ENCODE data around the gene STK17A. TPM values are rescaled to one million over a fixed set of nuclear protein-coding genes. Genes with fewer than 3 reads are reported as not detected.
"Not testable (repeated sequence)": the region's sequence is repeated elsewhere in the genome, so short reads cannot be mapped to it uniquely, and the experiment has no call there.

Gene STK17A
- total and polyA plus RNA-seq, 2 donors = 64.3 to 74.0 TPM

GRCh38 chr7:43575506-43575905 lies 7.4 kb upstream of the STK17A start:
- no peak for DNase-seq (ENCODE audit: low read depth in 6 of 9, low spot score in 9 of 9)
- WGBS = 96% methylated on average over 6 of the region's 6 CpGs
- H3K27me3 ChIP-seq (ENCODE audit: control insufficient read depth in 2 of 2, insufficient read depth in 1 of 2, low read length in 1 of 2) = no peaks in the 10 kb centered on the region
- H3K27ac ChIP-seq (ENCODE audit: low read depth in 1 of 2, low read length in 1 of 2) = no peak overlapping the region
- H3K4me1 ChIP-seq (ENCODE audit: control insufficient read depth in 2 of 2, insufficient read depth in 2 of 2, low read length in 2 of 2) = peaks cover 4 to 5% of the 10 kb centered on the region in 2 donors
- no peak overlapping the region for H3K4me3 ChIP-seq (ENCODE audit: low read length in 2 of 2)
- H3K9me3 ChIP-seq (ENCODE audit: control insufficient read depth in 2 of 2, insufficient read depth in 1 of 2, low read length in 1 of 2) = no peaks in the 10 kb centered on the region
- no peaks in the 10 kb centered on the region for H3K36me3 ChIP-seq (ENCODE audit: control insufficient read depth in 2 of 2, insufficient read depth in 2 of 2, low read length in 1 of 2)

GRCh38 chr7:43576241-43576640 lies 6.7 kb upstream of the STK17A start:
- Histone ChIP-seq H3K4me1 (ENCODE audit: control insufficient read depth in 2 of 2, insufficient read depth in 2 of 2, low read length in 2 of 2) (peaks cover 4 to 5% of the 10 kb centered on the region in 2 donors), H3K27me3 (ENCODE audit: control insufficient read depth in 2 of 2, insufficient read depth in 1 of 2, low read length in 1 of 2) (no peaks in the 10 kb centered on the region), H3K4me3 (ENCODE audit: low read length in 2 of 2) (no peak overlapping the region), H3K27ac (ENCODE audit: low read depth in 1 of 2, low read length in 1 of 2) (no peak overlapping the region), H3K9me3 (ENCODE audit: control insufficient read depth in 2 of 2, insufficient read depth in 1 of 2, low read length in 1 of 2) (no peaks in the 10 kb centered on the region), H3K36me3 (ENCODE audit: control insufficient read depth in 2 of 2, insufficient read depth in 2 of 2, low read length in 1 of 2) (no peaks in the 10 kb centered on the region)
- no peak for DNase-seq (ENCODE audit: low read depth in 6 of 9, low spot score in 9 of 9)
- WGBS = 97% methylated on average over 3 of the region's 3 CpGs

GRCh38 chr7:43577485-43577951 lies 5.4 kb upstream of the STK17A start:
- DNase-seq (ENCODE audit: low read depth in 6 of 9, low spot score in 9 of 9) = no peak
- no peak overlapping the region for H3K27ac ChIP-seq (ENCODE audit: low read depth in 1 of 2, low read length in 1 of 2)
- no peak overlapping the region for H3K4me3 ChIP-seq (ENCODE audit: low read length in 2 of 2)
- H3K27me3 ChIP-seq (ENCODE audit: control insufficient read depth in 2 of 2, insufficient read depth in 1 of 2, low read length in 1 of 2) = no peaks in the 10 kb centered on the region
- H3K36me3 ChIP-seq (ENCODE audit: control insufficient read depth in 2 of 2, insufficient read depth in 2 of 2, low read length in 1 of 2) = no peaks in the 10 kb centered on the region
- 36% methylated on average over 6 of the region's 6 CpGs for WGBS
- no peaks in the 10 kb centered on the region for H3K9me3 ChIP-seq (ENCODE audit: control insufficient read depth in 2 of 2, insufficient read depth in 1 of 2, low read length in 1 of 2)
- H3K4me1 ChIP-seq (ENCODE audit: control insufficient read depth in 2 of 2, insufficient read depth in 2 of 2, low read length in 2 of 2) = peaks cover 4 to 8% of the 10 kb centered on the region in 2 donors

GRCh38 chr7:43583424-43584194 lies 701 bp downstream of the STK17A start:
- peak in 8 of 9 donors; percentile 48 to 85 (median 62) for DNase-seq (ENCODE audit: low read depth in 6 of 9, low spot score in 9 of 9)
- WGBS = under 1% methylated on average over 66 of the region's 66 CpGs
- Histone ChIP-seq H3K9me3 (ENCODE audit: control insufficient read depth in 2 of 2, insufficient read depth in 1 of 2, low read length in 1 of 2) (no peaks in the 10 kb centered on the region), H3K27ac (ENCODE audit: low read depth in 1 of 2, low read length in 1 of 2) (peak overlapping the region; percentile 93 to 97), H3K36me3 (ENCODE audit: control insufficient read depth in 2 of 2, insufficient read depth in 2 of 2, low read length in 1 of 2) (no peaks in the 10 kb centered on the region), H3K4me1 (ENCODE audit: control insufficient read depth in 2 of 2, insufficient read depth in 2 of 2, low read length in 2 of 2) (peaks cover 6 to 14% of the 10 kb centered on the region in 2 donors), H3K27me3 (ENCODE audit: control insufficient read depth in 2 of 2, insufficient read depth in 1 of 2, low read length in 1 of 2) (no peaks in the 10 kb centered on the region), H3K4me3 (ENCODE audit: low read length in 2 of 2) (peak overlapping the region; percentile 81 to 85)

- H3K27ac ChIP-seq (ENCODE audit: low read depth in 1 of 2, low read length in 1 of 2) = peak overlapping the region; percentile 93 to 97
- 13% methylated on average over 8 of the region's 8 CpGs for WGBS
- DNase-seq (ENCODE audit: low read depth in 6 of 9, low spot score in 9 of 9) = peak in 3 of 9 donors; percentile 15 to 37 (median 36)
- no peaks in the 10 kb centered on the region for H3K27me3 ChIP-seq (ENCODE audit: control insufficient read depth in 2 of 2, insufficient read depth in 1 of 2, low read length in 1 of 2)
- peaks cover 6 to 14% of the 10 kb centered on the region in 2 donors for H3K4me1 ChIP-seq (ENCODE audit: control insufficient read depth in 2 of 2, insufficient read depth in 2 of 2, low read length in 2 of 2)
- peak overlapping the region; percentile 81 to 85 for H3K4me3 ChIP-seq (ENCODE audit: low read length in 2 of 2)
- no peaks in the 10 kb centered on the region for H3K36me3 ChIP-seq (ENCODE audit: control insufficient read depth in 2 of 2, insufficient read depth in 2 of 2, low read length in 1 of 2)
- H3K9me3 ChIP-seq (ENCODE audit: control insufficient read depth in 2 of 2, insufficient read depth in 1 of 2, low read length in 1 of 2) = no peaks in the 10 kb centered on the region
Measured at GRCh38 chr7:43584195-43584586, 1.3 kb downstream of the STK17A start.

- not testable (repeated sequence) for DNase-seq (ENCODE audit: low read depth in 6 of 9, low spot score in 9 of 9); H3K36me3 ChIP-seq (ENCODE audit: control insufficient read depth in 2 of 2, insufficient read depth in 2 of 2, low read length in 1 of 2); H3K9me3 ChIP-seq (ENCODE audit: control insufficient read depth in 2 of 2, insufficient read depth in 1 of 2, low read length in 1 of 2); H3K27me3 ChIP-seq (ENCODE audit: control insufficient read depth in 2 of 2, insufficient read depth in 1 of 2, low read length in 1 of 2)
- H3K4me1 ChIP-seq (ENCODE audit: control insufficient read depth in 2 of 2, insufficient read depth in 2 of 2, low read length in 2 of 2) = peaks cover 6 to 14% of the 10 kb centered on the region in 2 donors
- 85% methylated on average over 11 of the region's 11 CpGs for WGBS
- peak overlapping the region; percentile 81 to 85 for H3K4me3 ChIP-seq (ENCODE audit: low read length in 2 of 2)
- peak overlapping the region; percentile 93 to 97 for H3K27ac ChIP-seq (ENCODE audit: low read depth in 1 of 2, low read length in 1 of 2)
Measured at GRCh38 chr7:43584733-43585132, 1.8 kb downstream of the STK17A start.

GRCh38 chr7:43585562-43585961 lies 2.7 kb downstream of the STK17A start:
- WGBS = 72% methylated on average over 2 of the region's 2 CpGs
- peak in 1 of 9 donors; percentile 45 for DNase-seq (ENCODE audit: low read depth in 6 of 9, low spot score in 9 of 9)
- peaks cover 6 to 14% of the 10 kb centered on the region in 2 donors for H3K4me1 ChIP-seq (ENCODE audit: control insufficient read depth in 2 of 2, insufficient read depth in 2 of 2, low read length in 2 of 2)
- no peaks in the 10 kb centered on the region for H3K9me3 ChIP-seq (ENCODE audit: control insufficient read depth in 2 of 2, insufficient read depth in 1 of 2, low read length in 1 of 2)
- H3K27me3 ChIP-seq (ENCODE audit: control insufficient read depth in 2 of 2, insufficient read depth in 1 of 2, low read length in 1 of 2) = no peaks in the 10 kb centered on the region
- H3K36me3 ChIP-seq (ENCODE audit: control insufficient read depth in 2 of 2, insufficient read depth in 2 of 2, low read length in 1 of 2) = no peaks in the 10 kb centered on the region
- H3K27ac ChIP-seq (ENCODE audit: low read depth in 1 of 2, low read length in 1 of 2) = peak overlapping the region in 1 of 2 donors; percentile 27
- H3K4me3 ChIP-seq (ENCODE audit: low read length in 2 of 2) = peak overlapping the region; percentile 81 to 85

- DNase-seq (ENCODE audit: low read depth in 6 of 9, low spot score in 9 of 9) = peak in 1 of 9 donors; percentile 20
Measured at GRCh38 chr7:43586251-43586900, 3.5 kb downstream of the STK17A start.

GRCh38 chr7:43588477-43589132 lies 5.7 kb downstream of the STK17A start:
- Histone ChIP-seq H3K36me3 (ENCODE audit: control insufficient read depth in 2 of 2, insufficient read depth in 2 of 2, low read length in 1 of 2) (no peaks in the 10 kb centered on the region), H3K27ac (ENCODE audit: low read depth in 1 of 2, low read length in 1 of 2) (no peak overlapping the region), H3K9me3 (ENCODE audit: control insufficient read depth in 2 of 2, insufficient read depth in 1 of 2, low read length in 1 of 2) (no peaks in the 10 kb centered on the region), H3K4me3 (ENCODE audit: low read length in 2 of 2) (no peak overlapping the region), H3K27me3 (ENCODE audit: control insufficient read depth in 2 of 2, insufficient read depth in 1 of 2, low read length in 1 of 2) (no peaks in the 10 kb centered on the region), H3K4me1 (ENCODE audit: control insufficient read depth in 2 of 2, insufficient read depth in 2 of 2, low read length in 2 of 2) (peaks cover 6 to 11% of the 10 kb centered on the region in 2 donors)
- no peak for DNase-seq (ENCODE audit: low read depth in 6 of 9, low spot score in 9 of 9)
- WGBS = 92% methylated on average over 5 of the region's 5 CpGs

More at GRCh38 chr7:43586251-43586900, 3.5 kb downstream of the STK17A start:
- H3K27ac ChIP-seq (ENCODE audit: low read depth in 1 of 2, low read length in 1 of 2) = no peak overlapping the region
- H3K4me3 ChIP-seq (ENCODE audit: low read length in 2 of 2) = peak overlapping the region in 1 of 2 donors; percentile 26
- peaks cover 6 to 14% of the 10 kb centered on the region in 2 donors for H3K4me1 ChIP-seq (ENCODE audit: control insufficient read depth in 2 of 2, insufficient read depth in 2 of 2, low read length in 2 of 2)
- no peaks in the 10 kb centered on the region for H3K9me3 ChIP-seq (ENCODE audit: control insufficient read depth in 2 of 2, insufficient read depth in 1 of 2, low read length in 1 of 2)
- 77% methylated on average over 4 of the region's 4 CpGs for WGBS
- no peaks in the 10 kb centered on the region for H3K27me3 ChIP-seq (ENCODE audit: control insufficient read depth in 2 of 2, insufficient read depth in 1 of 2, low read length in 1 of 2)
- no peaks in the 10 kb centered on the region for H3K36me3 ChIP-seq (ENCODE audit: control insufficient read depth in 2 of 2, insufficient read depth in 2 of 2, low read length in 1 of 2)
